Hematopoietic multipotent progenitor cell treated with erythropoietin and hydrocortisone succinate and interleukin-3 and kit ligand, for 8 days (in vitro differentiated cells): ENCODE data around the gene NFIA.

Experiments
- DNase-seq: peaks from one replicate; pipeline ENCODE4 v3.0.0-alpha.2; 2015

Gene NFIA

GRCh38 chr1:61386323-61386722, 304.0 kb downstream of the NFIA start:
- DNase-seq, result no peak

- peak; percentile 53 for DNase-seq
These were observed 304.4 kb downstream of the NFIA start for GRCh38 chr1:61386770-61387169.

GRCh38 chr1:61387829-61388228, 305.5 kb downstream of the NFIA start:
- no peak for DNase-seq

GRCh38 chr1:61388566-61388965, 306.2 kb downstream of the NFIA start:
- DNase-seq, result no peak

DNA sequence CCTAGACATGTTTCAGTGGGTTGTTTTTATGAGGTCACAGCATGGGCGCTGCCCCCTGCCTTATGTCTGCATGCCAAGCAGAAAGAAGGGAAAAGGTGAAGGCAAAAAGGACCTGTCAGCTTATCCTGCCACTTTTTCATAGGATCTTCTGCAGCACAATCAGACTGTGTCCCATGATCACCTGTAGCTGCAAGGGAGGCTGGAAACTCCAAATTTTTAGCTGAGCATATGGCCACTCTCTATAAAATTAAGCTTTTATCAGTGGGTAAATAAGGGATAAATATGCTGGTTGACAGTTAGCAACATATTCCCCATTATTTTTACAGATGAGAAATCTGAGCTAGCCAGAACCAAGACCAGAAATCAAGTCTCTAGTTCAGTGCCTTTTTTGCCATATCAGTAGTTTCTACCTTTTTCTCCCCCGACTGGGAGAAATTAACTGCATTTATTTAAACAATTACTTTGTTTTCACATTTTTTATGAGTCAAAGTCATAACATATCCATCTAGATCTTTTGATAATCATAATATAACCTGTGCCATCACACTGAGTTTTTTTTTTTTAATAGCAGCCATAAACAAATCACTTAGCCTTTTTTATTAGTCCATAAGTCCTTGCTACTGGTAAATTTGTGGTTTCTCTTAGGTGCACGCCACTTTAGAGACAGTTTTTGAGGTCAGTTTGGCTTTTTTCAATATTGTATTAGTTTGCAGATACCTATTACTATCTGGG, 307.0 kb downstream of the NFIA start:
- DNase-seq, result no peak

DNA sequence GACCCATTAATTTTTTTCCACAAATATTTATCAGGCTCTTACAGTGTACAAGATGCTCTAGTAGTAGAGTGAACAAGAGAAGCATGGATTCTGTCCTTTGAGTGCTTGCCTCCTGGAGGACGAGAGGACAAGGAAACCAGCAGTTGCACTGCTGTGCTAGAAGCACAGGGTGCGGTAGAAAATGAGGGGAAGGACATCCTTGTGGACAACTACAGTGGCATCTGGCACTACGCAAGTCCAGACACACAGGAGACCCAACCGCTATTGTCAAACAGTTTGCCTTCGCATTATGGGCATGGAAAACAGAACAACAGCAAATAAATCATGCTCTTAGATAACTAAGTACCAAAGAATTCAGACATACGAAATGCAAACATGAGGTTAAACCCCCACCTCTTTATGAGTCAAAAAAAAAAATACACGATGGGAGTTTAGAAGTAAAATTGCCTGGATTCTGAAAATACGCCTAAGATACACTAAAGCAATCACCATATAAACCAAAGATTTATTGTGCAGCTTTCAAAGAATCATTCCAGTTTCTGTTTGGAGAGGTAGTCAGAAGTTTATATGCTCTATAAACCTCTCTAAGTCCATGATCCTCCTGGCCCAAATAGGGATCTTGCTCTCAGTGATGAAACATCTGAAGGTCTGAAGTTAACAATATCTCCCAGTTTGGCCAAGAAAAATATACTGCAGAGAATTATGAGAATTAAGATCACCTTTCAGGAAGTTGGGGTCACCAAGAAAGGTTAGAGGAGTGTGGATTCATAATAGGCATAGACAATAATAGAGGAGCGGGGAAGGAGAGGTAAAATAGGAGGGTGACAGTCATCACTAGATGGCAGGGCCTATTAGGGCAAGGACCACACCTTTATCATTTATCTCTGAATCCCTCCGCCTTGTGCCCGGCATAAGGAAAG, 307.8 kb downstream of the NFIA start:
- no peak for DNase-seq

DNA sequence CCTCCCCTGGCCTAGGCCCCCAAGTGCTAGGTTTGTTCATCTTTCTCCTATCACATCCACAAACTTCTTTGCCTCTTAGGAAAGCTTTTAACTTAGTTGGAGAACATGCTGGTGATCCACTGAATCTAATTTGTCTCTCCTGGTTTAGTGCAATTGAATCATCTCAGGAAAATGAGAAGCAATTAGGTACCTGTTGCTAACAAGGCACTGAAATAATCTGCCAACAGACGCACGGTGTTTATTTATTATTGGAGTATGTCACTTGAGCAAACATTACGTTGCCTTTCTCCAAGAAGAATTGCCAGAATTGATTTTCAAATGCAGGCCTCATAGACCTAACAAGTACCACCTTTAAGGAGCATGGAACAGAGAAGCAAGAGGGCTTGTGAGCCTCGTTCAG, 309.4 kb downstream of the NFIA start:
- no peak for DNase-seq

DNA sequence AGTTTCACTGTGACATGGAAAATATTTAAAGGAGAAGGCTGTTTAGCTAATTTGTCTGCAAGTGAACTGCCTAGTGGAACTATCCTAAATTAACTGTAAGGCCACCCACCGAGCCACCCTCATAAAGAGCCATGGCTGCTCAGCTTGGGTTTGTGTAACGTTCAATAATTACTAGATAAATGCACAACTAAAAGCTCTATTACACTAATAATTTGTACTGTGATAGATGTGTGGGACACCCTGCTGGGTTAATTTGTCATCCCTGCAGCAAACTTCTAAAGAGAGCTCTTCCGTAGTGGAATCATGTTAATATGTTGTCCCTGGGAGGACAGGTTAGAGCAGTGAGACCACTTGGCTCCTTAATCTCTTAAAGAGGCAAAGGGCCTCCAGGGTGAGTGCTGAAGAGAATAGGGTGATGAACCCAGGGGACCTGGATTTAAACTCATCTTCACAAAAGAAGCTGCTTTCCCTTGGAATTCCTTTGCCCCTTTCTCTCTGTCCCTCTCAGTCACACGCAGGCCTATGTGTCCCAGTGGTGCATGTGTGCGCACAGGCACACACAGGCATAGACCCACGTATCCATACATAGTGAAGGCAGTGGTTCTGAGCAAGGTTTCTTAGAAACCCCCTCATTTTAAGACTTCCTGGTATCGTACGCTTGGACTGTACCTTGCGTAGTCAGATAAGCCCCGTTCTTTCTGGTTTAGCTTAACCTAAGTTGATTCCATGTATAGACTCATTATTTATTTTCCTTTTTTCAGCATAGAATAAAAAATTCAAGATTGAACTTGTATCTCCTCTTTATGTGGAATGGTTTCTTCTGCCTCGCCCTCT, 310.3 kb downstream of the NFIA start:
- peak; percentile 27 for DNase-seq

- no peak for DNase-seq
These were observed 311.2 kb downstream of the NFIA start for GRCh38 chr1:61393575-61393974.

DNA sequence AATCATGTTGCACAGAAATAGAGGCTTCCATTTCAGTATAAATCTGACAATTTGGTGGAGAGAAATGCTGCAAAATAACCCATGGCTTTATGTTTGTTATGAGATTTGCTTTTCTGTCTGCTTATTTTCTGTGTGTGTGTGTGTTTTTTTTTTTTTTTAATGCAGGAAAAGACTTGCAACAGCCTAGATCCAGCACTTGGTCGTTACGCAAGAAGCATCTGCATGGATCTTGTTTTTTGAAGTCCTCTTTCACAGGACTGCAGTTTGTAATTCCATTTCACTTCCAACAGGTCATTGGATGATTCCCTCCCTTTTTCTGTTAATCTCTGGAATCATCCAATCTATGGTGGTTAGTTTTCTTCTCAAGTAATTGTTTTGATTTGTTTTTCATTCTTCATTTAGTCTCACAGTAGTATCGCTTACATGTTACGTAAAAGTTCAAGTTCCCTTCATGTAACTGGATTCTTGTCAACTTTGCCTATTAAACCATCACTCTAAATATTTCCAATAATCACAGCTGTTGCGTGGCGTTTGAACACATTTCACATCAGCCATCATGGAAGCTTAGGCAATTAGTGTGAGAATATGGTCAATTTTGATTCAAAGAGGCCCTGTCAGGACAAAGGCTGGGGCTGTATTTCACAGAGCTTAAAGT, 312.9 kb downstream of the NFIA start:
- DNase-seq, result no peak

- no peak for DNase-seq
These were observed 315.1 kb downstream of the NFIA start for GRCh38 chr1:61397495-61397894.

- no peak for DNase-seq
These were observed 315.6 kb downstream of the NFIA start for GRCh38 chr1:61397935-61398334.

DNA sequence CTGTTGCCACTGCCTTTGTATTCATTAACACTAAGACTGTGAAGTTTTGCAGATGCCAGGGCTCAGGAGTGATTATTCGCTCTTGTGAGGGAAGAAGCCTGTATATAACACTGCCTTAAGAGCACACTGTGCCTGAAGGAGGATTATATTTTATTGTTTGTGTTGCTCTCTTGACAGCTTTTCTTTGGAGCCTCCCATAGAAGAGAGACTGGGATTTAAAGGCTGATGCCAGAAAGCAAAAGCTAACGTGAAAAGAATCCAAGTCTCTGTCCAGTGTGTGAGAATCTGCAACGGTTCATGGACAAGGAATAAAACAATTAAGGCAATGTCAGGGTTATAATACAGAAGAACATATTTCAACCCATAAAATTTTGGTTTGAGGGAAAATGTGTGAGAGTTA, 316.8 kb downstream of the NFIA start:
- DNase-seq, result no peak

GRCh38 chr1:61400131-61400770, 317.9 kb downstream of the NFIA start:
- DNase-seq, result no peak

- DNase-seq, result no peak
These were observed 318.6 kb downstream of the NFIA start for GRCh38 chr1:61400997-61401396.

DNA sequence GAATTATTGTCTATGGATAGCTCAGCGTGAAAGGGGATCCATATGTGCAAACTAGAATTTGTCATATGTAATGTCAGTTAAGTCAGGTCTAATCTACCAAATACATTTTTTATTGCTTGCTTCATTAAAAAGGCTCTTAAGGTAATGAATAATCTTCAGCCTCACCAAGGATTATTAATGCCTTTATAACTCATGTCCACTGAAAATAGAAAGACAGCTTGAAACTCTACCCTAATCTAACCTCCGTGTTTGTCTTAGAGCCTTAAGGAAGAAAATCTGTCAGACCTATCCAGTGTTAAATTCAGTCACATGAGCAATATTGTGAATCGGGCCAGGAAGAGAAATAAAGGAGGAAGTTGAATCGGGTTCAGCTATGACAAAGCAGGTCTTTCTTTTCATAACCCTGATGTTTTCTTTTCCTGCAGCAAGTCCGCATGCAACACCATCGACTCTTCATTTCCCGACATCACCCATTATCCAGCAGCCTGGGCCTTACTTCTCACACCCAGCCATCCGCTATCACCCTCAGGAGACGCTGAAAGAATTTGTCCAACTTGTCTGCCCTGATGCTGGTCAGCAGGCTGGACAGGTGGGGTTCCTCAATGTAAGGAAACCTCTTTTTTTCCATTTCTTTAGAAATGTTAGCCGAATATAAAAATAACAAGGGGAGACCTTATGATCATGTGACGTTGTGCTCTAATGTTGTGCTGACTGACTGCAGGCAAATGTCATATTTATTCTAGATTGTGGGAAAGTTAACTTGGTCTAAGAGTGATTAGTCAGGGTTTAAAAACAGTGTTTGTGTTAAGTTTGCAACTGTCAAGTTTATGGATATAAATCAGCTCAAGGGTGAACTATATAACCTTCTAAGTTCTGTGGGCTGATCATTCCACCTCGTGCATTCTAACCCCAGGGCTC, 321.6 kb downstream of the NFIA start:
- DNase-seq, result no peak

GRCh38 chr1:61404597-61405376, 322.4 kb downstream of the NFIA start:
- DNase-seq, result no peak

DNA sequence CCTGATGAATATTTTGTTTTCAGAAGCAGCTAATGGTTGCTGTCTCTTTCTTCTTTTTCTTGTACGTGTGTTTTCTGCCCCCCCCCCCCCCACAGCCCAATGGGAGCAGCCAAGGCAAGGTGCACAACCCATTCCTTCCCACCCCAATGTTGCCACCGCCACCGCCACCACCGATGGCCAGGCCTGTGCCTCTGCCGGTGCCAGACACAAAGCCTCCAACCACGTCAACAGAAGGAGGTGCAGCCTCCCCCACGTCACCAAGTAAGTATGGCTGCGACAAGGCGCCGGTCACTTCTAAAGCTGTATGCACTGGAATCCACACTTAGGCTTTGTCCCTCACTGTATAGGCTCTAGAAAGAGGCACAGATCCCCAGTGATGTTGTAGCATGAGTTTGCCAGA, 324.1 kb downstream of the NFIA start:
- DNase-seq, result no peak

DNA sequence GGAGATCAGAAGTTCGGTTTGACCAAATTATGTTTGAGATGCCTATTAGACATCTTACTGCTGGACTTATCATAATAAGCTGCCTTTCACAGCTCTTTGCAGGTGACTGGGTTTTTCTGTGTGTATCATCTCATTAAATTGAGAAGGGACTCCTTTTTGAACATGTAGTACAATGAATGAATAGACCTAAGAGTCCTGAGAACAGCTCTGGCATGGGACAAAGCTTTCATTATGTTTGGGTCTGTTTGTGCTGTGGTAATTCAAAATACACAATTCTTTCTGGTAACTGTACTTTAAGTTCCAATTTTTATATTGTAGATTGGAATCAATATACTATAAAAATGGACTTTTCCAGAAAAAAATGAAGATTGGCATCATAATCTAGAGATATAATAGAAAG, 330.2 kb downstream of the NFIA start:
- no peak for DNase-seq

- no peak for DNase-seq
These were observed 336.8 kb downstream of the NFIA start for GRCh38 chr1:61419196-61419595.
